HepG2 (cell line): ENCODE measurements around the gene LAMA5. TPM values are rescaled to one million over a fixed set of nuclear protein-coding genes. Genes with fewer than 3 reads are reported as not detected.

ENCODE experiments used
- ETS1 ChIP-seq: sonication (generic); formaldehyde crosslinking; IDR thresholded peaks from 2 replicates; pipeline ENCODE4 v1.4.0; 2020; ENCODE audit warnings: missing genetic modification reagents
- FOSL2 ChIP-seq: sonication (generic); formaldehyde crosslinking; IDR thresholded peaks from 2 replicates; pipeline ENCODE4 v1.4.0; 2020; ENCODE audit warnings: missing genetic modification reagents
- HNRNPLL ChIP-seq: fragments of 200-400 bp; formaldehyde crosslinking; IDR thresholded peaks from 2 replicates; pipeline ENCODE4 v1.6.1; 2017; ENCODE audit warnings: mild to moderate bottlenecking, low read depth, low read length; ENCODE audit not compliant: poor library complexity, severe bottlenecking
- MEIS2 ChIP-seq: sonication (generic); formaldehyde crosslinking; IDR thresholded peaks from 2 replicates; pipeline ENCODE4 v1.9.0; 2021; ENCODE audit warnings: mild to moderate bottlenecking, missing genetic modification reagents
- MXI1 ChIP-seq: IDR thresholded peaks from 3 replicates; pipeline ENCODE4 v1.6.1; 2012; ENCODE audit warnings: low read depth, low read length, inconsistent platforms, borderline replicate concordance
- NFATC3 ChIP-seq: sonication (generic); formaldehyde crosslinking; IDR thresholded peaks from 2 replicates; pipeline ENCODE4 v1.5.1; 2020; ENCODE audit warnings: mild to moderate bottlenecking, missing genetic modification reagents
- RBAK ChIP-seq: sonication (generic); formaldehyde crosslinking; IDR thresholded peaks from 2 replicates; pipeline ENCODE4 v1.5.1; 2020; ENCODE audit warnings: mild to moderate bottlenecking, missing genetic modification reagents
- SNAPC4 ChIP-seq: sonication (generic); formaldehyde crosslinking; IDR thresholded peaks from 2 replicates; pipeline ENCODE4 v1.4.0; 2020; ENCODE audit warnings: mild to moderate bottlenecking, missing genetic modification reagents
- STAT5B ChIP-seq: sonication (generic); formaldehyde crosslinking; IDR thresholded peaks from 2 replicates; pipeline ENCODE4 v1.4.0; 2020; ENCODE audit warnings: missing genetic modification reagents
- USF2 ChIP-seq, 2 experiments: sonication (generic) in 1 of 2; formaldehyde crosslinking in 1 of 2; IDR thresholded peaks; 2 replicates each; pipeline versions ENCODE4 v1.5.1 to v1.6.1; 2011 to 2020; ENCODE audit warnings: borderline replicate concordance in 1 of 2, low read depth in 1 of 2, low read length in 1 of 2, mild to moderate bottlenecking in 1 of 2, missing genetic modification reagents in 1 of 2, moderate library complexity in 1 of 2
- ZNF263 ChIP-seq: sonication (generic); formaldehyde crosslinking; IDR thresholded peaks from 2 replicates; pipeline ENCODE4 v1.4.0; 2020; ENCODE audit warnings: missing genetic modification reagents
- ZNF274 ChIP-seq: sonication (generic); formaldehyde crosslinking; IDR thresholded peaks from 2 replicates; pipeline ENCODE4 v1.5.1; 2020; ENCODE audit warnings: mild to moderate bottlenecking, missing genetic modification reagents
- ZNF639 ChIP-seq: conservative IDR thresholded peaks from 2 replicates; pipeline ENCODE4 v1.6.1; 2018; ENCODE audit warnings: missing genetic modification reagents
- ZSCAN12 ChIP-seq: sonication (generic); formaldehyde crosslinking; IDR thresholded peaks from 2 replicates; pipeline ENCODE4 v1.9.0; 2021; ENCODE audit warnings: mild to moderate bottlenecking, missing genetic modification reagents
- polyA plus RNA-seq, 8 experiments: library from polyadenylated mRNA; depleted of rRNA in 3 of 8; stranded (reverse) in 7 of 8; unstranded in 1 of 8; fragments of >200 nt; fragmentation: Illumina TruSeq in 4 of 8; extraction: Trizol in 4 of 8; gene quantifications; 2 replicates each; pipeline versions ENCODE4 v1.2.1 to v1.2.3, GENCODE V29; 2011 to 2016; ENCODE audit warnings: low read depth in 4 of 8, missing spikeins in 1 of 8, mixed read lengths in 1 of 8; ENCODE audit not compliant: insufficient read depth in 1 of 8
- total RNA-seq, 5 experiments: library from RNA; depleted of rRNA; stranded (reverse); fragments of >200 nt; fragmentation: Illumina TruSeq; extraction: Trizol; gene quantifications; 2 replicates each; pipeline ENCODE4 v1.2.3, GENCODE V29; 2016; ENCODE audit warnings: low read depth in 1 of 5
- TF ChIP-seq, protein P1 (sequence below): sonication (generic); formaldehyde crosslinking; conservative IDR thresholded peaks from 2 replicates; pipeline ENCODE4 v1.4.0; 2020; ENCODE audit warnings: mild to moderate bottlenecking, missing genetic modification reagents, moderate library complexity

Gene LAMA5
- total and polyA plus RNA-seq, 2 of the 13 experiments (the other 11 are each of a cell fraction or from before 2014, with no cell fraction given) = 21.0 to 44.7 TPM

GRCh38 chr20:62355878-62356588, 11.1 kb downstream of the LAMA5 start (continued):
- TF ChIP-seq SNAPC4 (CRISPR knock-in tag) = no peak
- TF ChIP-seq MEIS2 (CRISPR knock-in tag) = no peak
- TF ChIP-seq FOSL2 = peak; percentile 27
- no peak for TF ChIP-seq RBAK (CRISPR knock-in tag)
- TF ChIP-seq, protein P1, sequence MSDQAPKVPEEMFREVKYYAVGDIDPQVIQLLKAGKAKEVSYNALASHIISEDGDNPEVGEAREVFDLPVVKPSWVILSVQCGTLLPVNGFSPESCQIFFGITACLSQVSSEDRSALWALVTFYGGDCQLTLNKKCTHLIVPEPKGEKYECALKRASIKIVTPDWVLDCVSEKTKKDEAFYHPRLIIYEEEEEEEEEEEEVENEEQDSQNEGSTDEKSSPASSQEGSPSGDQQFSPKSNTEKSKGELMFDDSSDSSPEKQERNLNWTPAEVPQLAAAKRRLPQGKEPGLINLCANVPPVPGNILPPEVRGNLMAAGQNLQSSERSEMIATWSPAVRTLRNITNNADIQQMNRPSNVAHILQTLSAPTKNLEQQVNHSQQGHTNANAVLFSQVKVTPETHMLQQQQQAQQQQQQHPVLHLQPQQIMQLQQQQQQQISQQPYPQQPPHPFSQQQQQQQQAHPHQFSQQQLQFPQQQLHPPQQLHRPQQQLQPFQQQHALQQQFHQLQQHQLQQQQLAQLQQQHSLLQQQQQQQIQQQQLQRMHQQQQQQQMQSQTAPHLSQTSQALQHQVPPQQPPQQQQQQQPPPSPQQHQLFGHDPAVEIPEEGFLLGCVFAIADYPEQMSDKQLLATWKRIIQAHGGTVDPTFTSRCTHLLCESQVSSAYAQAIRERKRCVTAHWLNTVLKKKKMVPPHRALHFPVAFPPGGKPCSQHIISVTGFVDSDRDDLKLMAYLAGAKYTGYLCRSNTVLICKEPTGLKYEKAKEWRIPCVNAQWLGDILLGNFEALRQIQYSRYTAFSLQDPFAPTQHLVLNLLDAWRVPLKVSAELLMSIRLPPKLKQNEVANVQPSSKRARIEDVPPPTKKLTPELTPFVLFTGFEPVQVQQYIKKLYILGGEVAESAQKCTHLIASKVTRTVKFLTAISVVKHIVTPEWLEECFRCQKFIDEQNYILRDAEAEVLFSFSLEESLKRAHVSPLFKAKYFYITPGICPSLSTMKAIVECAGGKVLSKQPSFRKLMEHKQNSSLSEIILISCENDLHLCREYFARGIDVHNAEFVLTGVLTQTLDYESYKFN (CRISPR knock-in tag) = no peak
- TF ChIP-seq HNRNPLL = peak; percentile 3
- peak; percentile 87 for TF ChIP-seq ZNF263 (CRISPR knock-in tag)
- TF ChIP-seq ZNF274 (CRISPR knock-in tag) = no peak
- no peak for TF ChIP-seq ZNF639 (CRISPR knock-in tag)
- no peak for TF ChIP-seq NFATC3
- no peak for TF ChIP-seq STAT5B (CRISPR knock-in tag)
- 0 out of 3 replicates have a peak, but pooled peaks have one; percentile 21 for TF ChIP-seq MXI1
- no peak for TF ChIP-seq ZSCAN12 (CRISPR knock-in tag)
- no peak for TF ChIP-seq USF2 (IDR thresholded peaks at IDR 0.05; ENCODE audit: low read depth, low read length)
- TF ChIP-seq USF2 (CRISPR knock-in tag; IDR thresholded peaks at IDR 0.05; ENCODE audit: borderline replicate concordance) = no peak
- no peak for TF ChIP-seq ETS1 (CRISPR knock-in tag)
